ENCODE data around the gene LHB.

DNA sequence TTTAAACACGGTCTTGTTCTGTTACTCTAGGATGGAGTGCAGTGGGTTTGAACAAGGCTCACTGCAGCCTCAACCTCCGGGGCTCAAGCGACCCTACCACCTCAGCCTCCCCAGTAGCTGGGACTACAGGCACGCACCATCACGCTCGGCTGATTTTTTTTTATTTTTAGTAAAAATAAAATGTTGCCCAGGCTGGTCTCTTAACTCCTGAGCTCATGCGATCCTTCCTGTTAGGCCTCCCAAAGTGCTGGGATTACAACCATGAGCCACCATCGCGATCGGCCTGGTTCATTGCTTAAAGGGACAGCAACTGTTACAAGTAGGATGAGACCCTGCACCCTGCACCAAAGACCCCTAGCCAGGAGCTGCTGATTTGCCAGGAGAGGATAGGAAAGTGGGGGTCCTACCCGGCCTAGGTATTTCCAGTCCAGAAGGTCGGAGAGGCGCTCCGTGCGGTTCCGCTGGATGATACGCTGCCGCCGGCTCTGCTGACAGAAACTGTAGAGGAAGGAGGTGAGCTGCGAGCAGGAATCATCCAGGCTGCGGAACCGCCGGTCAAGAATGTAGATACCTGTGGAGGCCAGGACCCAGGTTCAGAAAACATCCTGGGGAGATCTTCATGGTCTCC lies 46.6 kb downstream of the LHB start:
- no peak for TF ChIP-seq CEBPB (IDR thresholded peaks at IDR 0.05; ENCODE audit: low read depth, low read length)
- TF ChIP-seq CTCF (conservative IDR thresholded peaks at IDR 0.05; ENCODE audit: low read depth, low read length): no peak
- TF ChIP-seq MXI1 (IDR thresholded peaks at IDR 0.05; ENCODE audit: borderline replicate concordance, low read depth, low read length): no peak
- TF ChIP-seq RAD21 (IDR thresholded peaks at IDR 0.05; ENCODE audit: low read length): no peak
- TF ChIP-seq RCOR1 (IDR thresholded peaks at IDR 0.05; ENCODE audit: insufficient replicate concordance, low read length): no peak

Data from IMR-90 (cell line).